ENCODE data around the gene TMEFF2. TPM values are rescaled to one million over a fixed set of nuclear protein-coding genes. Genes with fewer than 3 reads are reported as not detected.

The TMEFF2 gene
- total RNA-seq, 2 experiments from 2014 or later: not detected

DNA sequence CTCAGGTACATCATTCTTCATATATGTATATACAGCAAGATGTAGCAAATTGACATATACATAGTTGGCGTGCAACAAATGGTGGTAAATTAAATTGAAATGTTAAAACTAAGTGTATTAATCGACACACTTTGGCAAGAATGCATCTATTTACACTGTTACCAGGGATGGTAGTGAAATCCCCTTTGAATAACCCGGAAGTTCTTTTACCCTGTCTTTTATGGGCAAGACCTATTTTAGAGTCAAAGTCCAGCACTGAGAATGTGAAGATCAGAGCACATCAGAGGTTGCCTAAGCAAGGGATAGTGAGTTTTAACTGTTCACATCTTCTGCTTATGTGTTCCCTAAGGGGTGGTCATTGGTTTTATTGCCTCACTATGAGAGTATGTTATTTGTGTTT lies 7.6 kb upstream of the TMEFF2 start:
- Mint-ChIP-seq H3K27ac (no peak overlapping the region), H3K9me3 (no peaks in the 10 kb centered on the region), H3K36me3 (no peaks in the 10 kb centered on the region), H3K27me3 (peaks cover 17% of the 10 kb centered on the region), H3K4me3 (no peak overlapping the region), H3K4me1 (ENCODE audit: low read depth) (no peaks in the 10 kb centered on the region)
- CTCF ChIA-PET: no interaction called here
- POLR2A ChIA-PET: no interaction called here
- DNase-seq: no peak
- intact Hi-C loops (cut with micrococcal nuclease): no loop called here

DNA sequence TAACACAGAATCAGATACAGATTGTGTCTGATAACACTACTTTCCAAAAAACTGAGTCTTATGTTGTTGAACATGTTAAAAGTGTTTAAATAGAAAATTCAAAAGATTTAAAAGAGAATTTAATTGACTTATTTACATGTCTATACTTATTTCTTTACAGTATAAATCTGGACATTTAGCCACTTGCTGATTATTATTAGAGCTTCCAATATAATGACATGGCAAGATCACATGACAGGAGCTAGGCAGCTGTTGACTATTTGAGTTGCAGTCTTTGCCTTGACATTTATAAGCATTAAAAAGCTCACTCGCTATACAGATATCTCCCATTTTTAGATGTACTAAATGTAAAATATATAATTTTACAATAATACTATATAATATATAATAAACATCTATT lies 6.4 kb upstream of the TMEFF2 start:
- CTCF ChIA-PET: no interaction called here
- POLR2A ChIA-PET: no interaction called here

DNA sequence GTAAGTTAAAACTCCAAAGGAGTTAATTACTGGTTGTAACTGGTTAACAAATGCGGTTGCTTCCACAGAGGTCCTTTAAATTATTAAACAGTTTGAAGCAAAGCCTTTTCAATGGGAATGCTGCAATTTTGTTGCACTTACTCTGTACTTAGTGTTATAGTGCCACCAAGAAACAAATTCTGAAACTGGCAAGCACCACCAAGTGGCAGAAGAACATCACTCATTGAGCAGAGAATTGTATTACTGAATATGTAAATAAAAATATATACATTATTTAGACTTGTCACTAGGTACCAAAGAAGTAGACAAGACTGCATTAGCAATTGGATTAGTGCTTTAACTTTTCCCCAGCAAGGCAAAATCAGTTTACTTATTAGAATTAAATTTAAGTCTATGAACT lies 2.6 kb upstream of the TMEFF2 start:
- POLR2A ChIA-PET: no interaction called here

More for the DNA sequence above, 6.4 kb upstream of the TMEFF2 start:
- no peak overlapping the region for H3K4me3 Mint-ChIP-seq
- H3K9me3 Mint-ChIP-seq: no peaks in the 10 kb centered on the region
- peaks cover 23% of the 10 kb centered on the region for H3K27me3 Mint-ChIP-seq
- no peaks in the 10 kb centered on the region for H3K36me3 Mint-ChIP-seq
- H3K27ac Mint-ChIP-seq: no peak overlapping the region
- DNase-seq: no peak
- H3K4me1 Mint-ChIP-seq (ENCODE audit: low read depth): peaks cover 9% of the 10 kb centered on the region
- intact Hi-C loops (cut with micrococcal nuclease): no loop called here

DNA sequence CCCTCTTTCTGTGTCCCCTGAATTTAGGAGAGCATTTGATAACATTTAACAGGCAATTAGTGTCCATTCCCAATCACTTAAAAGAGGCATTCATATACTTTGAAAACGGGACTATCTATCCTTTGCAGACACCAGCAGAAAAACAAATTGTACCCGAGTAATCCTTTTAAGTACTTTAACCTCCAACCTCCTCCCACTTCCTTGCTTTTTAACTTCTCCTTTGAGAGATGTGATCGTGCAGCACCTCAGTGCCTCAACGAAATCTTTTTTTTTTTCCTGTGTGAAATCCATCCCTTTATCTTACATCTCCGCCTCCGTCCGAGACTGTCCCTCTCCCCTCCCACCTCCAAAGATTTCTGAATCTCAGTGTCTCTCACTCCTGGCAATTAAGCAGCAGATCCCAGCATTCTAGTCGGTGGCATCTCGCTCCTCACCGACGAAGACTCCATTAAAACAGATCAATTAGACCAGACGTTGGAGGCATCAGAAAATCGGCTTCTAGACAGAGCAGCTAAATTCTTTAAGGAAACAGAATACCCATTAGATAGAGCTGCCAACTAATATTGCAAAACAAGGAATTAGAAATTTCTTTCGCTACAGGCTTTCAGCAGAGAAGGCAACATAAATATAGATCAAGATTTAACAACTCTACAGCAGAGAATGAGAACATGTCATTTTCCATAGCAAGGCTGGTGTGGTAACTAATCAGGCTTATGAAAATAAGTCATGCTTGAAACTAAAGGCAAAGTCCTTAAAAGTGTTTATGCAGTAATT lies 1.9 kb upstream of the TMEFF2 start:
- POLR2A ChIA-PET: no interaction called here
- CTCF ChIA-PET: interaction anchor here (2.4 kb wide), 1 partner anchor 10 kb away, joined by 5 read pairs; no protein-coding TSS in a partner anchor
- peaks cover 26% of the 10 kb centered on the region for H3K4me1 Mint-ChIP-seq (ENCODE audit: low read depth)
- H3K36me3 Mint-ChIP-seq: no peaks in the 10 kb centered on the region
- DNase-seq: no peak
- peaks cover 56% of the 10 kb centered on the region for H3K27me3 Mint-ChIP-seq
- no peak overlapping the region for H3K27ac Mint-ChIP-seq
- intact Hi-C loops (cut with micrococcal nuclease): no loop called here
- peak overlapping the region; percentile 72 for H3K4me3 Mint-ChIP-seq
- H3K9me3 Mint-ChIP-seq: no peaks in the 10 kb centered on the region

More for the DNA sequence above, 2.6 kb upstream of the TMEFF2 start:
- Mint-ChIP-seq H3K27me3 (peaks cover 52% of the 10 kb centered on the region), H3K27ac (no peak overlapping the region), H3K4me1 (ENCODE audit: low read depth) (peaks cover 26% of the 10 kb centered on the region), H3K9me3 (no peaks in the 10 kb centered on the region), H3K4me3 (no peak overlapping the region), H3K36me3 (no peaks in the 10 kb centered on the region)
- CTCF ChIA-PET: interaction anchor here (1.1 kb wide), 1 partner anchor 35 kb away, joined by 4 read pairs; no protein-coding TSS in a partner anchor
- intact Hi-C loops (cut with micrococcal nuclease): no loop called here
- DNase-seq: no peak

DNA sequence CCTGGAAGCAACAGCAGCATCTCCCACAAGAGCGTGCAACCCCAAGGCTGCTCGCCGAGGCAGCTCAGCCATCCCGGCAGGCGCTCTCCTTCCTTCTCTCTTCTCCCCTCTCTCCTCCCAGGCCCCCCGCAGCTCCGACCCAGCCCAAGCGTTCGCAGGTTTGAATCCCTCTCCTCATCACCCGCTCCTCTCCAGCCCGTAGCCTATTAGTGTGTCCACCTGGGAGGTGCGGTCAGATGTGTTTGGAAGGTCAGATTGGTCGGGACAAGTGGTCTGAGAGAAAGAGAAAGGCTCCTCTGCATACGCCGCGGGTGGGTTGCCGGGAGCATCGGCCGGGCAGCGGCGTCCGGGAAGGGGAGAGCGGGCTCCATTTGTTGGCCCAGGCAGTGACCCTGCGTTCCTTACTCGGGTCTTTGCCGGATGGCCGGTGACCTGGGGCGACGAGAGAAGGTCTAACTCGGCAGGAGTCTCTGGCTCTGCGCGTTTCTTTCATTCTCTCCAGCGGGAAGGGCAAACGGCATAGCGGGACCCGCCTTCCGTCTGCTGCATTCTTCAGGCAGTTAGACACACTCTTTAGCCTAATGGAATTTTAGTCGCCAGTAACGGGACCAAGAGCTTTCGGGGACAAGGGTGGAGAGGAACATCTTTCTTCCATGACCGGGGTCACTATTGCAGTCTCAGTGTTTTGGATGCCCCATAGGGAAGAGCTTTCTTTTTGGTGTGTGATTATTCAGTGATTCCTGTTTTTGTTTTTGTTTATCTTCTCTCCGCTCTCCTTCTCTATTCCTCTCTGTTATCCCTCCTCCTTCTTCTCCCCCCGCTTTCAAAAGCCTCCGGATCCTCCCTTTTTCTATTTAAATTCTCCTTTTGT lies 1.1 kb upstream of the TMEFF2 start:
- DNase-seq: peak; percentile 18
- Mint-ChIP-seq H3K27me3 (peaks cover 58% of the 10 kb centered on the region), H3K4me3 (peak overlapping the region; percentile 72), H3K9me3 (no peaks in the 10 kb centered on the region), H3K36me3 (no peaks in the 10 kb centered on the region), H3K4me1 (ENCODE audit: low read depth) (peaks cover 26% of the 10 kb centered on the region), H3K27ac (no peak overlapping the region)
- intact Hi-C loops (cut with micrococcal nuclease): no loop called here
- ChIA-PET POLR2A (no interaction called here), CTCF (interaction anchor here (2.4 kb wide), 1 partner anchor 10 kb away, joined by 5 read pairs; no protein-coding TSS in a partner anchor)

DNA sequence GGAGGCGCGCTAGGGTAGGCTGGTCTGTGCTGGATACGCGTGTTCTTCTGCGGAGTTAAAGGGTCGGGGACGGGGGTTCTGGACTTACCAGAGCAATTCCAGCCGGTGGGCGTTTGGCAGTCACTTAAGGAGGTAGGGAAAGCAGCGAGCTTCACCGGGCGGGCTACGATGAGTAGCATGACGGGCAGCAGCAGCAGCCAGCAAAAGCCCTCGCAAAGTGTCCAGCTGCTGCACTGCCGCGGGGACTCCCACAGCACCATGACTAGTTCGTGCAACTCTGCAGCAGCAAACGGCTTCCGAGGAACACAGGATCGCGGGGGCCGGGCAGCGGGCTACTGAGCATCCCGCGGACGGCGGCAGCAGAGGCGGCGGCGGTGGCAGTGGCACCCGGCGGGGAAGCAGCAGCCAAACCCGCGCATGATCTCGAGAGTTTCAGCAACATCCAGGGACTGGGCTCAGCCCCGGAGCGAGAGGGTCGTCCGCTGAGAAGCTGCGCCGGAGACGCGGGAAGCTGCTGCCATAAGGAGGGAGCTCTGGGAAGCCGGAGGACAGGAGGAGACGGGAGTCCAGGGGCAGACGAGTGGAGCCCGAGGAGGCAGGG lies 368 bp downstream of the TMEFF2 start:
- intact Hi-C loops (cut with micrococcal nuclease): no loop called here
- no peaks in the 10 kb centered on the region for H3K36me3 Mint-ChIP-seq
- DNase-seq: peak; percentile 38
- H3K4me1 Mint-ChIP-seq (ENCODE audit: low read depth): peaks cover 26% of the 10 kb centered on the region
- POLR2A ChIA-PET: no interaction called here
- peak overlapping the region; percentile 72 for H3K4me3 Mint-ChIP-seq
- H3K27me3 Mint-ChIP-seq: peaks cover 64% of the 10 kb centered on the region
- H3K9me3 Mint-ChIP-seq: no peaks in the 10 kb centered on the region
- no peak overlapping the region for H3K27ac Mint-ChIP-seq
- CTCF ChIA-PET: interaction anchor here (1.0 to 2.4 kb wide), 2 partner anchors 12 to 25 kb away, joined by 3 to 5 read pairs; no protein-coding TSS in a partner anchor

DNA sequence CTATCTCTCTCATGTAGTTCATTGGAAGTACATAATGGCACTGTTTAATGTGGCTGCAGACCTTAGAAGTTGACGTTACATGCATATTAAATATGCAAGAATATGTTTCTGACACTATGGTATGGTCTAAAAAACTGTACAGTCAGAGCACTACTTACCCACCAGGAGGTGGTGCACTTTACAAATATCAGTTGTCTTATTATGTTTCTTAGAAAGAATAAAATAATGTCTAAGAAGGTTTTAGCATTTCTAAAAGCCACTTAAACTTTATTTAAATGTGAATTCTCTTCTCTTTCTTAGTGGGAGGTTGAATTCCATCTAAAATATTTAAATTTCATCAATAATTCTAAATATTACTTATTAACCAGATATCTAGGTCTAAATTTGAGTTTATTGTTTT lies 4.3 kb downstream of the TMEFF2 start:
- POLR2A ChIA-PET: no interaction called here
- Mint-ChIP-seq H3K4me3 (no peak overlapping the region), H3K27me3 (peaks cover 61% of the 10 kb centered on the region), H3K27ac (no peak overlapping the region), H3K36me3 (no peaks in the 10 kb centered on the region), H3K4me1 (ENCODE audit: low read depth) (peaks cover 11% of the 10 kb centered on the region), H3K9me3 (no peaks in the 10 kb centered on the region)
- intact Hi-C loops (cut with micrococcal nuclease): no loop called here
- CTCF ChIA-PET: interaction anchor here (0.5 to 1.0 kb wide), 2 partner anchors 28 to 394 kb away, joined by 3 read pairs; no protein-coding TSS in a partner anchor
- DNase-seq: no peak

DNA sequence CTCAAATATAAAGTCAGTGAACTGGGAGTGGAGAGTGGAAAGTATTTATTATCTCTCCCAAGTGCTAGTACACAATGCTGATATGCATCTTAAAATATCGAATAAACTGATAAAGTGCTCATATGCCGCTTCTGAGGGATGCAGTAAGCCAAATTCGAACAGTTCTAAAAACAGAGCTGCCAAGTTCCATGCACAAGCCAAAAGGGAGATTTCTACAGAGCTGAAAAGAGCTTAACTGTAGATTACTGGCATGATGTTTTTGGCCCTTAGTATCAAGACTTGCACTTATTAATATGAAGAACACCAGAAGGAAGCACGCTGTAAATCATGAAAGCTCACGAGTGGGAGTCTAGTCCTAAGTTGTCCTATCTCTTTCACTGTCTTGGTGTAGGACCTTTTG lies 7.9 kb downstream of the TMEFF2 start:
- H3K36me3 Mint-ChIP-seq: no peaks in the 10 kb centered on the region
- peaks cover 35% of the 10 kb centered on the region for H3K27me3 Mint-ChIP-seq
- intact Hi-C loops (cut with micrococcal nuclease): no loop called here
- H3K9me3 Mint-ChIP-seq: no peaks in the 10 kb centered on the region
- no peak overlapping the region for H3K4me3 Mint-ChIP-seq
- H3K27ac Mint-ChIP-seq: no peak overlapping the region
- DNase-seq: no peak
- POLR2A ChIA-PET: no interaction called here
- no peaks in the 10 kb centered on the region for H3K4me1 Mint-ChIP-seq (ENCODE audit: low read depth)
- CTCF ChIA-PET: no interaction called here

DNA sequence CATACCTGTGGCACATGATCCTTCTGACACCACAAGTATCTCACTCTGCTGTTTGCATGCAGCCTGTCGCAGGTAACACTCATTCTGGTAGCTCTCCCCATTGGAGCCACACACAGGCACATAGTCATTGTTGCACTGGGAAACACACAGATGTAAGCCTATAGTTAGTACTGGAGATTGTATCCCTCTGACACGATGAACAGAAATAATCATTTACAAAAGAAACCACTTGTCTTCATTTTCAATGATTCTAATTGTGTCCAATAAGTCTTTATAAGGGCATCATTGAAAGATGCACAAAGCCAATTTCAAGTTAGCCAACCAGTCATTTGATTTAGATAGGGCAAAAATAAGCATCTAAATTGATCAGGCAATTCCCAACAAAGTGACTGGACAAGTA lies 10.4 kb downstream of the TMEFF2 start:
- H3K4me1 Mint-ChIP-seq (ENCODE audit: low read depth): no peaks in the 10 kb centered on the region
- no peaks in the 10 kb centered on the region for H3K36me3 Mint-ChIP-seq
- no peak overlapping the region for H3K4me3 Mint-ChIP-seq
- DNase-seq: no peak
- H3K27ac Mint-ChIP-seq: no peak overlapping the region
- no peaks in the 10 kb centered on the region for H3K9me3 Mint-ChIP-seq
- ChIA-PET CTCF (no interaction called here), POLR2A (no interaction called here)
- intact Hi-C loops (cut with micrococcal nuclease): no loop called here
- peaks cover 23% of the 10 kb centered on the region for H3K27me3 Mint-ChIP-seq

DNA sequence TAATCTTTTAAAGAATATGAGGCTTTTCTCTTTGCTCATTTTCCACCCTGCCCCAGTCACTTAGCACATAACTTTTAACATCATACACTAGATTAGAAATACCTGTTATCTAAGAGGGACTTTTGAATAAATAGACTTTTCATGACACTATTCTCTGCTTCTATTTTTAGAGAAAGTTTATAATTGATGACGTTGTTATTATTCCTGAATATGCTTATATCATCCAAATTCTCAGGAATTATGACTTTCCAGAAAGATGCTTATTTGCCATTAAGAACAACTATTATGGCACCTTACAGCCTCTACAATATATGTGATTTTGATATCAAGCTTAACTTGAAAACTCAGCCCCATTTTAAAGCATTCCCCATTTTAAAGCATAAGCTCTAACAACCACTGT lies 11.4 kb downstream of the TMEFF2 start:
- ChIA-PET CTCF (interaction anchor here (1.9 kb wide), 1 partner anchor 21 kb away, joined by 8 read pairs; no protein-coding TSS in a partner anchor), POLR2A (no interaction called here)
- H3K27ac Mint-ChIP-seq: no peak overlapping the region
- DNase-seq: no peak
- no peaks in the 10 kb centered on the region for H3K4me1 Mint-ChIP-seq (ENCODE audit: low read depth)
- peaks cover 22% of the 10 kb centered on the region for H3K27me3 Mint-ChIP-seq
- intact Hi-C loops (cut with micrococcal nuclease): no loop called here
- H3K9me3 Mint-ChIP-seq: no peaks in the 10 kb centered on the region
- no peaks in the 10 kb centered on the region for H3K36me3 Mint-ChIP-seq
- no peak overlapping the region for H3K4me3 Mint-ChIP-seq

DNA sequence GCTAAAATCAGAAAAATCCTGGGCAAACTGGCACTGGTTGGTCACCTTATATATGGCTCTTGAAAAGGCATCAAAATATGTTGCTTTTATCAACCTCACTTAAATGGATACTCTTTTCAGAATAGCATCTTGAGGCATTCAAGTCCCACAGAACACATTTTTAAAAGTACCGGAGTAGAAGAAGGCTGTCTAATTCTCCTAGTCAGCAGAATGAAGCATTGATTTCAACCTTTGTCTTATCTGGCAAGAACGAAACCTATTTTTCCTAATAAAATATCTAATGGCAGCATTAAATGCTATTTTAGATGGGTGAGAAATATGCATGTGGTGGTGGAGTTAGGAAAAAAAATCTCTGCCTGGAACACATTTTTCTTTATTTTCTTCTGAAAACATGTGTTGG lies 27.8 kb downstream of the TMEFF2 start:
- Mint-ChIP-seq H3K27me3 (peaks cover 17% of the 10 kb centered on the region), H3K4me3 (no peak overlapping the region), H3K27ac (no peak overlapping the region), H3K9me3 (no peaks in the 10 kb centered on the region), H3K4me1 (ENCODE audit: low read depth) (peaks cover 1% of the 10 kb centered on the region), H3K36me3 (no peaks in the 10 kb centered on the region)
- ChIA-PET CTCF (no interaction called here), POLR2A (no interaction called here)
- DNase-seq: no peak
- intact Hi-C loops (cut with micrococcal nuclease): loop anchor here (10.0 kb wide), 1 partner anchor 212 kb away; no protein-coding TSS in a partner anchor

DNA sequence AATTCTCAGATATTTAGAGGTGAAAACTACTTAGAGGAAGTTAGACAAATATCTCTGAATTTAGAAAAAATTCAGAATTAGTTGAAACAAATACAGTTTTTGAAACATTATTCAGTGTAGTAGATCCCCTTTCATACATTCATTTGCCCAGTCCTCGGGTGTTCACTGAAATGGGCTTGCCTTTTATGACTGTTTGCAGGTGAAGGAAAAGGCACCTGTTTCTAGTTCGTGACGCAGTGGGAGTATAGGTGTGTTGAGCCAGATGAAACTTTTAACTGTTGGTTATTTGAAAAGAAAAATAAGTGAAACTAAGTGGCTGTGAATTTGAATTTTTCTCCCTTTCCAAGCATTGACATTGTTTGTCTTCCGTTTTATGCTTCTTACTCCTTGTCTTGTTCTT lies 28.9 kb downstream of the TMEFF2 start:
- intact Hi-C loops (cut with micrococcal nuclease): loop anchor here (10.0 kb wide), 1 partner anchor 211 kb away; no protein-coding TSS in a partner anchor
- ChIA-PET POLR2A (no interaction called here), CTCF (no interaction called here)
- H3K27ac Mint-ChIP-seq: no peak overlapping the region
- H3K36me3 Mint-ChIP-seq: no peaks in the 10 kb centered on the region
- peaks cover 8% of the 10 kb centered on the region for H3K4me1 Mint-ChIP-seq (ENCODE audit: low read depth)
- no peak overlapping the region for H3K4me3 Mint-ChIP-seq
- peaks cover 11% of the 10 kb centered on the region for H3K27me3 Mint-ChIP-seq
- H3K9me3 Mint-ChIP-seq: no peaks in the 10 kb centered on the region
- DNase-seq: no peak

Measured in activated CD4-positive, alpha-beta memory T cell treated with anti-CD3 and anti-CD28 coated beads for 36 hours (primary cell).